Measurements from ENCODE around the gene LRRN2. TPM values are rescaled to one million over a fixed set of nuclear protein-coding genes. Genes with fewer than 3 reads are reported as not detected.

LRRN2 gene
- total RNA-seq, 1 donor from 2014 or later, result 2.5 TPM

DNA sequence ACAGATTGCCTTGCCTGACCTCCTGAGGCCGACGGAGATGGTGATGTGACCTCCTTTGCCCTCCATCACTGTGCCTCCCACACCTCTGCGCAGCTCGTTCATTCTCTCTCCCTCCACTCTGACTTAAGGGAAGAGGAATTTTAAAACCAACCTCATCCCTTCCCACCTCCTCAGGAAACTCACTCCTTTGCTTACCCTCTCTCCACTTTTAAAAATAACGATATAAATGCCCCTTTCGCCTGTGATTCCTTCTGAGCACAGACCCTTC, 21.2 kb downstream of the LRRN2 start:
- H3K4me1 ChIP-seq, result no peaks in the 10 kb centered on the region
- DNase-seq (no peak), ATAC-seq (no peak)
- peaks cover 8% of the 10 kb centered on the region for H3K27me3 ChIP-seq (ENCODE audit: low read depth)
- H3K4me3 ChIP-seq, result no peak overlapping the region
- H3K9me3 ChIP-seq, result no peaks in the 10 kb centered on the region
- intact Hi-C loops (cut with DNase I), result no loop called here
- no peaks in the 10 kb centered on the region for H3K36me3 ChIP-seq
- TF ChIP-seq, protein P1, sequence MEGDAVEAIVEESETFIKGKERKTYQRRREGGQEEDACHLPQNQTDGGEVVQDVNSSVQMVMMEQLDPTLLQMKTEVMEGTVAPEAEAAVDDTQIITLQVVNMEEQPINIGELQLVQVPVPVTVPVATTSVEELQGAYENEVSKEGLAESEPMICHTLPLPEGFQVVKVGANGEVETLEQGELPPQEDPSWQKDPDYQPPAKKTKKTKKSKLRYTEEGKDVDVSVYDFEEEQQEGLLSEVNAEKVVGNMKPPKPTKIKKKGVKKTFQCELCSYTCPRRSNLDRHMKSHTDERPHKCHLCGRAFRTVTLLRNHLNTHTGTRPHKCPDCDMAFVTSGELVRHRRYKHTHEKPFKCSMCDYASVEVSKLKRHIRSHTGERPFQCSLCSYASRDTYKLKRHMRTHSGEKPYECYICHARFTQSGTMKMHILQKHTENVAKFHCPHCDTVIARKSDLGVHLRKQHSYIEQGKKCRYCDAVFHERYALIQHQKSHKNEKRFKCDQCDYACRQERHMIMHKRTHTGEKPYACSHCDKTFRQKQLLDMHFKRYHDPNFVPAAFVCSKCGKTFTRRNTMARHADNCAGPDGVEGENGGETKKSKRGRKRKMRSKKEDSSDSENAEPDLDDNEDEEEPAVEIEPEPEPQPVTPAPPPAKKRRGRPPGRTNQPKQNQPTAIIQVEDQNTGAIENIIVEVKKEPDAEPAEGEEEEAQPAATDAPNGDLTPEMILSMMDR (IDR thresholded peaks at IDR 0.05), result no peak
- H3K27ac ChIP-seq, result no peak overlapping the region

DNA sequence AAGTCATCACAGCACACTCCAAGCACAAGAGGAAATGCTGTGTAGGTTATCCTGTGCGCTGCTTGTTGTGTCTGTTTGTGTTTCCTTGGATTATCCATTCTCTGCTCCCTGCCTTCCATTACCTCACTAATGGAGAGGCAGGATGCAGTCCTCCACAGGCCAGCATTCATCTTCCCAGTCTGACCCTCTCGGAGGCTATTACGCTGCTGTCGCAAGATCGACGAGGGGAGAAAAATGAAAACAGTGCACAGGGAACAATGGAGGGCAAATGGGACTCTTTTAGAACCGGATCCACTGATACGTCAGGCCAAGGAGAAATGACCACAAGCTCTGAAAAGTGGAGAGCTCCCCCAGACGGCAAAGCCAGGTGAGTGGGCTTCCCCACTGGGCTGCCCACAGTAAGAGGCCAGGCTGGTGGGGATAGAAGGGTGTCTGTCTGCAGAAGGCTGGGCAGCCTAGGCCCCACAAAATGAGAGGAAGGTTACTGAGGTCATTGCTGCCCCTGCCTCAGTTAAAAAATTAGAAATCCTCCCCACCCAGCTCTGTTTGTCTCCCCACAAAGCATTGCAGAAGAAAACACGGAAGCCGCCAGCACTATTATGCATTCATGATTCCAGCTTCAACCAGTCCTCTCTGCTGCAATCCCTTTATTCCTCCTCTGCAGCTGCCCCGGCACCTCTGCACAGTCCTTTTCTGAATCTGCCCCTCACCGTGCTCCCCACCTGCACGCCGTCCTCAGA, 21.7 kb downstream of the LRRN2 start:
- Histone ChIP-seq H3K4me3 (no peak overlapping the region), H3K27me3 (ENCODE audit: low read depth) (peaks cover 8% of the 10 kb centered on the region), H3K36me3 (no peaks in the 10 kb centered on the region), H3K9me3 (no peaks in the 10 kb centered on the region), H3K27ac (no peak overlapping the region), H3K4me1 (no peaks in the 10 kb centered on the region)
- TF ChIP-seq, protein P1 (IDR thresholded peaks at IDR 0.05), result no peak
- no peak for ATAC-seq
- no peak for DNase-seq
- intact Hi-C loops (cut with DNase I), result no loop called here

GRCh38 chr1:204662530-204662929, 23.0 kb downstream of the LRRN2 start:
- Histone ChIP-seq H3K9me3 (no peaks in the 10 kb centered on the region), H3K36me3 (no peaks in the 10 kb centered on the region), H3K27ac (no peak overlapping the region), H3K4me1 (no peaks in the 10 kb centered on the region), H3K27me3 (ENCODE audit: low read depth) (peaks cover 8% of the 10 kb centered on the region), H3K4me3 (no peak overlapping the region)
- no peak for DNase-seq
- intact Hi-C loops (cut with DNase I), result no loop called here
- no peak for ATAC-seq
- TF ChIP-seq, protein P1 (IDR thresholded peaks at IDR 0.05), result no peak

DNA sequence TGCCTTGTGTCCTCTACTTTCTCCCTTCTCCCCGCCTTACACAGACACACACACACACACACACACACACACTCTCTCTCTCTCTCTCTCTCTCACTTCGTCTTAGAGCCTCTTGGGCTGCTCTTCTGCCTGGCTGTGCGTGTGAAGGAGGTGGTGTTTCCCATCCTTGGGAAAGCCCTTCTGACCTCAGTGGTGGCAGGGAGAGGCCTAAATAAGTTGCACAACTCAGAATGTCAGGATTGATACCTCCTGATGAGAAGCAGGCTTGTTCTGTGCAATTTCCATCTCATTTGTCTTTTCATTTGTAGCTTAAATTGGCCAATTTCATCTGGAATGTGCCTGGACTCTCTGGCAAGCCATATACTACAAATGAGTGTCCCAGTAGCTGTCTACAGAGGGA, 25.0 kb downstream of the LRRN2 start:
- no peaks in the 10 kb centered on the region for H3K36me3 ChIP-seq
- H3K4me3 ChIP-seq, result no peak overlapping the region
- TF ChIP-seq, protein P1 (IDR thresholded peaks at IDR 0.05), result no peak
- no peaks in the 10 kb centered on the region for H3K4me1 ChIP-seq
- no peak for DNase-seq
- peaks cover 5% of the 10 kb centered on the region for H3K27me3 ChIP-seq (ENCODE audit: low read depth)
- H3K9me3 ChIP-seq, result no peaks in the 10 kb centered on the region
- H3K27ac ChIP-seq, result no peak overlapping the region
- peak in 1 of 2 donors; percentile 46 for ATAC-seq
- intact Hi-C loops (cut with DNase I), result no loop called here

GRCh38 chr1:204659056-204659455, 26.5 kb downstream of the LRRN2 start:
- DNase-seq (no peak), ATAC-seq (no peak)
- no peaks in the 10 kb centered on the region for H3K9me3 ChIP-seq
- no peak overlapping the region for H3K4me3 ChIP-seq
- no peak overlapping the region for H3K27ac ChIP-seq
- H3K4me1 ChIP-seq, result no peaks in the 10 kb centered on the region
- TF ChIP-seq, protein P1 (IDR thresholded peaks at IDR 0.05), result no peak
- H3K36me3 ChIP-seq, result no peaks in the 10 kb centered on the region
- intact Hi-C loops (cut with DNase I), result no loop called here
- H3K27me3 ChIP-seq (ENCODE audit: low read depth), result peaks cover 4% of the 10 kb centered on the region

Measured in lower lobe of right lung (tissue), 2 donors.